CD4-positive, alpha-beta T cell (primary cell): ENCODE data around the gene SRRM5. TPM values are rescaled to one million over a fixed set of nuclear protein-coding genes. Genes with fewer than 3 reads are reported as not detected.

Experiments
- ATAC-seq: fragments of 200-7000 bp; cut with Tn5 transposase; one replicate; pipeline ENCODE4 v1.10.0; 2022; ENCODE audit warnings: mild to moderate bottlenecking; ENCODE audit not compliant: poor library complexity
- CTCF ChIA-PET: fragments of 350-600 bp; sonication (Branson Sonifier 250); formaldehyde crosslinking; loops from one replicate; lab custom pipeline; 2021; ENCODE audit warnings: antibody characterized with exemption, inconsistent platforms; lab: Charles Lee
- POLR2A ChIA-PET: fragments of 350-600 bp; sonication (Branson Sonifier 250); formaldehyde crosslinking; loops from one replicate; lab custom pipeline; 2021; ENCODE audit warnings: antibody characterized with exemption, inconsistent platforms; lab: Charles Lee
- DNase-seq, 14 experiments: peaks; one replicate each; pipeline ENCODE4 v3.0.0-alpha.2; 2013 to 2020; ENCODE audit warnings: mixed read lengths in 2 of 14
- H3K27ac ChIP-seq, 2 donors: one replicate each; pipeline versions ENCODE4 v1.5.1 to v1.7.0; 2013; ENCODE audit warnings: low read length in 2 of 2, low read depth in 1 of 2, mild to moderate bottlenecking in 1 of 2
- H3K27me3 ChIP-seq, 2 experiments: 1 replicate in 1 of 2; 2 replicates in 1 of 2; pipeline versions ENCODE4 v1.6.1 to v1.7.0; 2013; ENCODE audit warnings: low read length in 2 of 2, control low read depth in 1 of 2, mild to moderate bottlenecking in 1 of 2, moderate library complexity in 1 of 2; ENCODE audit not compliant: insufficient read depth in 2 of 2, control insufficient read depth in 1 of 2
- H3K36me3 ChIP-seq: one replicate; pipeline ENCODE4 v1.6.1; 2013; ENCODE audit warnings: low read length, control low read depth; ENCODE audit not compliant: insufficient read depth
- H3K4me1 ChIP-seq: one replicate; pipeline ENCODE4 v1.6.1; 2013; ENCODE audit warnings: low read length, control low read depth; ENCODE audit not compliant: insufficient read depth
- H3K4me3 ChIP-seq: one replicate; pipeline ENCODE4 v1.5.1; 2013; ENCODE audit warnings: mild to moderate bottlenecking, low read length, moderate library complexity
- H3K9me3 ChIP-seq, 2 experiments: 1 replicate in 1 of 2; 2 replicates in 1 of 2; pipeline versions ENCODE4 v1.6.1 to v1.7.0; 2013; ENCODE audit warnings: low read length in 2 of 2, mild to moderate bottlenecking in 2 of 2, control low read depth in 1 of 2, moderate library complexity in 1 of 2; ENCODE audit not compliant: control insufficient read depth in 1 of 2, insufficient read depth in 1 of 2
- H3K27ac Mint-ChIP-seq: one replicate; pipeline ENCODE4 v1.8.0; 2020; ENCODE audit warnings: mixed read lengths
- H3K27me3 Mint-ChIP-seq: one replicate; pipeline ENCODE4 v1.8.0; 2021; ENCODE audit warnings: mixed read lengths
- H3K36me3 Mint-ChIP-seq: one replicate; pipeline ENCODE4 v1.8.0; 2021; ENCODE audit warnings: low read depth, mixed read lengths
- H3K4me1 Mint-ChIP-seq: one replicate; pipeline ENCODE4 v1.8.0; 2021; ENCODE audit warnings: low read depth, mixed read lengths
- H3K4me3 Mint-ChIP-seq: one replicate; pipeline ENCODE4 v1.8.0; 2020; ENCODE audit warnings: mild to moderate bottlenecking, mixed read lengths
- H3K9me3 Mint-ChIP-seq: one replicate; pipeline ENCODE4 v1.8.0; 2020; ENCODE audit warnings: mixed read lengths
- intact Hi-C, 2 experiments: fragments of 100-400 bp; cut with DNase I in 1 of 2; cut with micrococcal nuclease in 1 of 2; formaldehyde crosslinking; loops; one replicate each; pipeline versions ENCODE4 v1.15.1 to v1.9.0; 2023 to 2025; cut with DNase I, micrococcal nuclease
- total RNA-seq, 174 experiments: library from RNA in 2 of 174; stranded (reverse) in 2 of 174; gene quantifications; one replicate each; pipeline ENCODE4 v1.2.3 and lab custom pipeline; 2021 to 2026
- TF ChIP-seq, protein P1 (sequence below): fragments of 200-600 bp; IDR thresholded peaks from one replicate; pipeline ENCODE4 v1.8.0; 2022; ENCODE audit warnings: antibody characterized with exemption, mild to moderate bottlenecking

Gene SRRM5
- total RNA-seq, 2 experiments from 2014 or later, result 0.25 to 0.56 TPM

DNA sequence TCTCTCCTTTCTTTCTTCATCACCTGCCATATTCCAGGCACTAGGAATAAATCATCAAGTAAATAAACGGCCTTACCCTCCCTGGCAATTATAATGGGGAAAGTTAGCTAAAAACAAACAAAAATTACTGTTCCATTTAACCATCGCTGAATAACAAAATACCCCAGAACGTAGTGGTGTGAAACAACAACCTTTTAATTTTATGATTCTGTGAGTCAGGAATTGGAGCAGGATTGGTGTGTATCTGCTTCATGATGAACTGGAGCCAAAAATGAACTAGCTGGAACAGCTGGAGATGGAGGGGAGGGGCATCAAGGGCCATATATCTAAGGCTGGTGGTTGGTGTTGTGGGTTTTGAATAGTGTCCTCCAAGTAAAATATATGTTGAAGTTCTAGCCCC, 31.4 kb downstream of the SRRM5 start:
- intact Hi-C loops, result no loop called here
- ChIA-PET CTCF (no interaction called here), POLR2A (no interaction called here)

DNA sequence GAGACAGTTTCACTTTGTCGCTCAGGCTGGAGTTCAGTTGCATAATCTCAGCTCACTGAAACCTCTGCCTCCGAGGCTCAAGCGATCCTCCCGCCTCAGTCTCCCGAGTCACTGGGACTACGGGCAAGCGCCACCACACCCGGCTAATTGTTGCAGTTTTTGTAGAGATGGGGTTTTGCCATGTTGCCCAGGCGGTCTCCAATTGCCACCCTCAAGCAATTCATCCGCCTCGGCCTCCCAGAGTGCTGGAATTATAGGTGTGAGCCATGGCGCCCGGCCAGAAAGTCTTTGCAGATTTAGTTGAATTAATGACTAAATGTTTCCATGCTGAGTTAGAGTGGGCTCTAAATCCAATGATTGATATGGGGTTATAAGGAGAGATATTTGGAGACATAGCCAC, 32.3 kb downstream of the SRRM5 start:
- Mint-ChIP-seq H3K27ac (no peak overlapping the region), H3K4me3 (no peak overlapping the region), H3K27me3 (peaks cover 5% of the 10 kb centered on the region), H3K36me3 (peaks cover 18% of the 10 kb centered on the region), H3K4me1 (peaks cover 5% of the 10 kb centered on the region), H3K9me3 (no peaks in the 10 kb centered on the region)
- peaks cover 0 to 4% of the 10 kb centered on the region in 2 experiments for H3K9me3 ChIP-seq
- no peak overlapping the region for H3K27ac ChIP-seq
- H3K4me3 ChIP-seq, result no peak overlapping the region
- CTCF ChIA-PET, result no interaction called here
- POLR2A ChIA-PET, result no interaction called here
- DNase-seq, result no peak
- TF ChIP-seq, protein P1, sequence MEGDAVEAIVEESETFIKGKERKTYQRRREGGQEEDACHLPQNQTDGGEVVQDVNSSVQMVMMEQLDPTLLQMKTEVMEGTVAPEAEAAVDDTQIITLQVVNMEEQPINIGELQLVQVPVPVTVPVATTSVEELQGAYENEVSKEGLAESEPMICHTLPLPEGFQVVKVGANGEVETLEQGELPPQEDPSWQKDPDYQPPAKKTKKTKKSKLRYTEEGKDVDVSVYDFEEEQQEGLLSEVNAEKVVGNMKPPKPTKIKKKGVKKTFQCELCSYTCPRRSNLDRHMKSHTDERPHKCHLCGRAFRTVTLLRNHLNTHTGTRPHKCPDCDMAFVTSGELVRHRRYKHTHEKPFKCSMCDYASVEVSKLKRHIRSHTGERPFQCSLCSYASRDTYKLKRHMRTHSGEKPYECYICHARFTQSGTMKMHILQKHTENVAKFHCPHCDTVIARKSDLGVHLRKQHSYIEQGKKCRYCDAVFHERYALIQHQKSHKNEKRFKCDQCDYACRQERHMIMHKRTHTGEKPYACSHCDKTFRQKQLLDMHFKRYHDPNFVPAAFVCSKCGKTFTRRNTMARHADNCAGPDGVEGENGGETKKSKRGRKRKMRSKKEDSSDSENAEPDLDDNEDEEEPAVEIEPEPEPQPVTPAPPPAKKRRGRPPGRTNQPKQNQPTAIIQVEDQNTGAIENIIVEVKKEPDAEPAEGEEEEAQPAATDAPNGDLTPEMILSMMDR, result no peak
- intact Hi-C loops, result no loop called here
- H3K36me3 ChIP-seq, result peaks cover 2% of the 10 kb centered on the region
- peaks cover 0 to under 1% of the 10 kb centered on the region in 2 experiments for H3K27me3 ChIP-seq
- no peak for ATAC-seq
- H3K4me1 ChIP-seq, result peaks cover 10% of the 10 kb centered on the region

More for the DNA sequence above, 31.4 kb downstream of the SRRM5 start:
- TF ChIP-seq, protein P1, result no peak
- peaks cover 6 to 7% of the 10 kb centered on the region in 2 experiments for H3K27me3 ChIP-seq
- ATAC-seq (no peak), DNase-seq (no peak)
- no peak overlapping the region for H3K4me3 ChIP-seq
- peaks cover 18% of the 10 kb centered on the region for H3K4me1 ChIP-seq
- H3K36me3 ChIP-seq, result no peaks in the 10 kb centered on the region
- Mint-ChIP-seq H3K4me3 (no peak overlapping the region), H3K27ac (no peak overlapping the region), H3K4me1 (peaks cover 13% of the 10 kb centered on the region), H3K27me3 (peaks cover 14% of the 10 kb centered on the region), H3K9me3 (no peaks in the 10 kb centered on the region), H3K36me3 (peaks cover 13% of the 10 kb centered on the region)
- H3K27ac ChIP-seq, result no peak overlapping the region
- H3K9me3 ChIP-seq, result peaks cover 0 to 4% of the 10 kb centered on the region in 2 experiments

GRCh38 chr19:43648633-43649032, 36.7 kb downstream of the SRRM5 start:
- peaks cover 31% of the 10 kb centered on the region for H3K36me3 Mint-ChIP-seq
- DNase-seq, result no peak
- no peaks in the 10 kb centered on the region for H3K4me1 Mint-ChIP-seq
- Histone ChIP-seq H3K4me3 (no peak overlapping the region), H3K27ac (no peak overlapping the region), H3K36me3 (peaks cover 7% of the 10 kb centered on the region), H3K4me1 (no peaks in the 10 kb centered on the region), H3K9me3 (no peaks in the 10 kb centered on the region), H3K27me3 (no peaks in the 10 kb centered on the region)
- intact Hi-C loops, result no loop called here
- no peak for ATAC-seq
- ChIA-PET POLR2A (no interaction called here), CTCF (interaction anchor here (0.6 kb wide), 1 partner anchor 77 kb away, joined by 5 read pairs; no protein-coding TSS in a partner anchor)
- H3K27ac Mint-ChIP-seq, result no peak overlapping the region
- no peaks in the 10 kb centered on the region for H3K27me3 Mint-ChIP-seq
- H3K4me3 Mint-ChIP-seq, result no peak overlapping the region
- TF ChIP-seq, protein P1, result no peak
- no peaks in the 10 kb centered on the region for H3K9me3 Mint-ChIP-seq
